ENCODE results near the gene GABBR1.

- TF ChIP-seq CTCF (IDR thresholded peaks at IDR 0.05): no peak
- no peak for TF ChIP-seq POLR2A (IDR thresholded peaks at IDR 0.05)
Measured at GRCh38 chr6:29674008-29674407, 41.0 kb upstream of the GABBR1 start.
